ENCODE data around the gene PCSK2. TPM values are rescaled to one million over a fixed set of nuclear protein-coding genes. Genes with fewer than 3 reads are reported as not detected.

The PCSK2 gene
- total and polyA plus RNA-seq, 4 donors: 0.08 to 0.14 (median 0.09) TPM; not detected in 1

- no peaks in the 10 kb centered on the region for H3K4me1 ChIP-seq (ENCODE audit: control insufficient read depth in 4 of 4, insufficient read depth in 4 of 4, low read length in 3 of 4)
- DNase-seq (ENCODE audit: low spot score): no peak
- TF ChIP-seq TAF1 (conservative IDR thresholded peaks at IDR 0.05) (no peak), FOXA2 (IDR thresholded peaks at IDR 0.05) (no peak), GABPA (IDR thresholded peaks at IDR 0.05 in 1 of 2, conservative IDR thresholded peaks at IDR 0.05 in 1 of 2) (no peak), MAX (IDR thresholded peaks at IDR 0.05) (no peak), FOXA1 (IDR thresholded peaks at IDR 0.05) (no peak), JUND (IDR thresholded peaks at IDR 0.05) (no peak), YY1 (IDR thresholded peaks at IDR 0.05) (no peak)
- no peak overlapping the region for H3K27ac ChIP-seq (ENCODE audit: low read depth in 1 of 2, low read length in 2 of 2)
- no peaks in the 10 kb centered on the region for H3K36me3 ChIP-seq (ENCODE audit: control insufficient read depth in 4 of 4, insufficient read depth in 3 of 4, low read depth in 1 of 4, low read length in 3 of 4)
- no peaks in the 10 kb centered on the region for H3K9me3 ChIP-seq (ENCODE audit: control insufficient read depth in 4 of 4, low read length in 3 of 4)
- H3K27me3 ChIP-seq (ENCODE audit: control insufficient read depth in 4 of 4, insufficient read depth in 4 of 4, low read length in 3 of 4): no peaks in the 10 kb centered on the region
- no peak overlapping the region for H3K9ac ChIP-seq (ENCODE audit: low read depth in 1 of 2, low read length in 2 of 2)
- 85% methylated on average over 6 of the region's 6 CpGs for WGBS
- H3K4me3 ChIP-seq (ENCODE audit: low read depth in 1 of 3, low read length in 3 of 3): no peak overlapping the region
These were observed 246.8 kb downstream of the PCSK2 start for GRCh38 chr20:17473659-17474058.

DNA sequence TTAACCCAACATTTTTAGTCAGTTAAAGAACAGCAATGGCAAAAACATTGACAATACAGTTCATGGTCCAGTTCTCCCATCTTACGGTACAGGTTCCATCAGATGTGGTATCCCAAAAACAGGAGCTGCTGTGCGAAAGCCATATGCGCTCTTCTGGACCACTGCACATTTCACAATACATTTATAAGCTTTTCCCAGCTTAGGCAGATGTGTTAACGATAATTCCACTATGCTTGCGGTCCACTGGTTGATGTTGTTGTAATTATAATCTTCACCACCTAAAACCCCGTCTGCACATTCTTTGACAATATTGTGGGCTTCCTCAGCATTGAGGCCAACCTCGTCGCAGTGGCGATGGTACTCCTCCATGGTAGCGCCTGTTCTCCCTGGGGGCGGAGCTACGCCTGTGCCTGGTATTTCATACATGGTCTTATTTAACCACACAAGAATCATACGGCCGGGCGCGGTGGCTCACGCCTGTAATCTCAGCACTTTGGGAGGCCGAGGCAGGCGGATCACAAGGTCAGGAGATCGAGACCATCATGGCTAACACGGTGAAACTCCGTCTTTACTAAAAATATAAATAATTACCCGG, 252.3 kb downstream of the PCSK2 start:
- no peaks in the 10 kb centered on the region for H3K36me3 ChIP-seq (ENCODE audit: control insufficient read depth in 4 of 4, insufficient read depth in 3 of 4, low read depth in 1 of 4, low read length in 3 of 4)
- no peak overlapping the region for H3K27ac ChIP-seq (ENCODE audit: low read depth in 1 of 2, low read length in 2 of 2)
- H3K4me1 ChIP-seq (ENCODE audit: control insufficient read depth in 4 of 4, insufficient read depth in 4 of 4, low read length in 3 of 4): no peaks in the 10 kb centered on the region
- TF ChIP-seq YY1 (IDR thresholded peaks at IDR 0.05) (no peak), SP1 (IDR thresholded peaks at IDR 0.05) (no peak), EGR1 (IDR thresholded peaks at IDR 0.05; ENCODE audit: low read depth in 2 of 2) (no peak), FOXA1 (IDR thresholded peaks at IDR 0.05) (no peak), GABPA (IDR thresholded peaks at IDR 0.05 in 1 of 2, conservative IDR thresholded peaks at IDR 0.05 in 1 of 2) (no peak), CTCF (IDR thresholded peaks at IDR 0.05; ENCODE audit: low read depth, low read length, missing input control) (no peak), REST (IDR thresholded peaks at IDR 0.05) (no peak), NR2F2 (IDR thresholded peaks at IDR 0.05) (no peak), HNF4A (conservative IDR thresholded peaks at IDR 0.05) (no peak), ATF3 (IDR thresholded peaks at IDR 0.05) (no peak), JUND (IDR thresholded peaks at IDR 0.05) (no peak), HNF4G (IDR thresholded peaks at IDR 0.05) (no peak), MAX (IDR thresholded peaks at IDR 0.05) (no peak), RXRA (IDR thresholded peaks at IDR 0.05) (no peak), FOXA2 (IDR thresholded peaks at IDR 0.05) (no peak), TAF1 (conservative IDR thresholded peaks at IDR 0.05) (no peak)
- TF ChIP-seq, protein P1, sequence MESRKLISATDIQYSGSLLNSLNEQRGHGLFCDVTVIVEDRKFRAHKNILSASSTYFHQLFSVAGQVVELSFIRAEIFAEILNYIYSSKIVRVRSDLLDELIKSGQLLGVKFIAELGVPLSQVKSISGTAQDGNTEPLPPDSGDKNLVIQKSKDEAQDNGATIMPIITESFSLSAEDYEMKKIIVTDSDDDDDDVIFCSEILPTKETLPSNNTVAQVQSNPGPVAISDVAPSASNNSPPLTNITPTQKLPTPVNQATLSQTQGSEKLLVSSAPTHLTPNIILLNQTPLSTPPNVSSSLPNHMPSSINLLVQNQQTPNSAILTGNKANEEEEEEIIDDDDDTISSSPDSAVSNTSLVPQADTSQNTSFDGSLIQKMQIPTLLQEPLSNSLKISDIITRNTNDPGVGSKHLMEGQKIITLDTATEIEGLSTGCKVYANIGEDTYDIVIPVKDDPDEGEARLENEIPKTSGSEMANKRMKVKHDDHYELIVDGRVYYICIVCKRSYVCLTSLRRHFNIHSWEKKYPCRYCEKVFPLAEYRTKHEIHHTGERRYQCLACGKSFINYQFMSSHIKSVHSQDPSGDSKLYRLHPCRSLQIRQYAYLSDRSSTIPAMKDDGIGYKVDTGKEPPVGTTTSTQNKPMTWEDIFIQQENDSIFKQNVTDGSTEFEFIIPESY (IDR thresholded peaks at IDR 0.05): no peak
- no peaks in the 10 kb centered on the region for H3K9me3 ChIP-seq (ENCODE audit: control insufficient read depth in 4 of 4, low read length in 3 of 4)
- H3K9ac ChIP-seq (ENCODE audit: low read depth in 1 of 2, low read length in 2 of 2): no peak overlapping the region
- H3K4me3 ChIP-seq (ENCODE audit: low read depth in 1 of 3, low read length in 3 of 3): no peak overlapping the region
- no peak for DNase-seq (ENCODE audit: low spot score)
- 94% methylated on average over 23 of the region's 23 CpGs for WGBS
- H3K27me3 ChIP-seq (ENCODE audit: control insufficient read depth in 4 of 4, insufficient read depth in 4 of 4, low read length in 3 of 4): peaks cover 0 to 2% (median 0%) of the 10 kb centered on the region in 4 donors

Measured in liver (tissue), 9 donors.